HG02763 (cell line): ENCODE data around the gene NCAPD3.
"Not testable (repeated sequence)": the region's sequence is repeated elsewhere in the genome, so short reads cannot be mapped to it uniquely, and the experiment has no call there.

Experiments used
- ATAC-seq: cut with Tn5 transposase; IDR thresholded peaks from one replicate; pipeline ENCODE4 v1.9.1; 2021; ENCODE audit warnings: mild to moderate bottlenecking, moderate library complexity; ENCODE audit not compliant: unreplicated experiment

NCAPD3 gene

GRCh38 chr11:134134167-134134566 is 89.6 kb downstream of the NCAPD3 start:
- no peak for ATAC-seq

GRCh38 chr11:134132808-134133207 is 91.0 kb downstream of the NCAPD3 start:
- ATAC-seq, result no peak

- ATAC-seq, result no peak
Measured at GRCh38 chr11:134131628-134132244, 92.0 kb downstream of the NCAPD3 start.

- ATAC-seq, result no peak
Measured at GRCh38 chr11:134126217-134126822, 97.4 kb downstream of the NCAPD3 start.

- ATAC-seq, result no peak
Measured at GRCh38 chr11:134125507-134125906, 98.3 kb downstream of the NCAPD3 start.

GRCh38 chr11:134124660-134125451 is 98.9 kb downstream of the NCAPD3 start:
- ATAC-seq, result no peak

GRCh38 chr11:134120921-134121526 is 102.7 kb downstream of the NCAPD3 start:
- ATAC-seq, result no peak

- no peak for ATAC-seq
Measured at GRCh38 chr11:134120143-134120850, 103.5 kb downstream of the NCAPD3 start.

- ATAC-seq, result no peak
Measured at GRCh38 chr11:134119094-134119493, 104.7 kb downstream of the NCAPD3 start.

- no peak for ATAC-seq
Measured at GRCh38 chr11:134118006-134118405, 105.8 kb downstream of the NCAPD3 start.

- no peak for ATAC-seq
Measured at GRCh38 chr11:134116210-134116609, 107.6 kb downstream of the NCAPD3 start.

GRCh38 chr11:134113787-134114186 is 110.0 kb downstream of the NCAPD3 start:
- not testable (repeated sequence) for ATAC-seq

- no peak for ATAC-seq
Measured at GRCh38 chr11:134110252-134110815, 113.4 kb downstream of the NCAPD3 start.
